GM19023 (cell line): ENCODE results near the gene RNF8.
"Not testable (repeated sequence)": the region's sequence is repeated elsewhere in the genome, so short reads cannot be mapped to it uniquely, and the experiment has no call there.

ENCODE experiments used
- ATAC-seq: cut with Tn5 transposase; IDR thresholded peaks from one replicate; pipeline ENCODE4 v1.9.1; 2021; ENCODE audit warnings: mild to moderate bottlenecking, moderate library complexity; ENCODE audit not compliant: unreplicated experiment

Gene RNF8

GRCh38 chr6:37442416-37443215 is 88.8 kb downstream of the RNF8 start:
- no peak for ATAC-seq

GRCh38 chr6:37443216-37443542 is 89.4 kb downstream of the RNF8 start:
- ATAC-seq = not testable (repeated sequence)
